ENCODE measurements around the gene TTC9B. TPM values are rescaled to one million over a fixed set of nuclear protein-coding genes. Genes with fewer than 3 reads are reported as not detected.

Gene TTC9B
- total and polyA plus RNA-seq, 8 donors: 0.35 to 0.37 TPM; not detected in 6

DNA sequence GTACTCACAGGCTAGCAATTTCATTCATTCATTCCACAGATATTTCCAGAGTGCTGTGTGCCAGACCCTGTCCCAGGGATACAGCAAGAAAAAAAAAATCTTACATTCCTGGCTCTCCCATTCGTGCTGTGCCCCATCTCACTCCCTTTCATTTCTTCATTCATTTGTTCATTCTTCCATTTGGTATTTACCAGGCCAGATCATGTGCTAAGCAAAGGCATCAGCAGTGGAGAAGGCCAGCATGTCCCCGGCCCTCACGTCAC lies 24.7 kb downstream of the TTC9B start:
- intact Hi-C loops (cut with DNase I; ENCODE audit: low total_unique reads): no loop called here
- H3K4me3 ChIP-seq: no peak overlapping the region
- no peaks in the 10 kb centered on the region for H3K9me3 ChIP-seq
- TF ChIP-seq POLR2A (IDR thresholded peaks at IDR 0.05) (no peak), EP300 (IDR thresholded peaks at IDR 0.05) (no peak), POLR2AphosphoS5 (IDR thresholded peaks at IDR 0.05) (no peak)
- TF ChIP-seq, protein P1, sequence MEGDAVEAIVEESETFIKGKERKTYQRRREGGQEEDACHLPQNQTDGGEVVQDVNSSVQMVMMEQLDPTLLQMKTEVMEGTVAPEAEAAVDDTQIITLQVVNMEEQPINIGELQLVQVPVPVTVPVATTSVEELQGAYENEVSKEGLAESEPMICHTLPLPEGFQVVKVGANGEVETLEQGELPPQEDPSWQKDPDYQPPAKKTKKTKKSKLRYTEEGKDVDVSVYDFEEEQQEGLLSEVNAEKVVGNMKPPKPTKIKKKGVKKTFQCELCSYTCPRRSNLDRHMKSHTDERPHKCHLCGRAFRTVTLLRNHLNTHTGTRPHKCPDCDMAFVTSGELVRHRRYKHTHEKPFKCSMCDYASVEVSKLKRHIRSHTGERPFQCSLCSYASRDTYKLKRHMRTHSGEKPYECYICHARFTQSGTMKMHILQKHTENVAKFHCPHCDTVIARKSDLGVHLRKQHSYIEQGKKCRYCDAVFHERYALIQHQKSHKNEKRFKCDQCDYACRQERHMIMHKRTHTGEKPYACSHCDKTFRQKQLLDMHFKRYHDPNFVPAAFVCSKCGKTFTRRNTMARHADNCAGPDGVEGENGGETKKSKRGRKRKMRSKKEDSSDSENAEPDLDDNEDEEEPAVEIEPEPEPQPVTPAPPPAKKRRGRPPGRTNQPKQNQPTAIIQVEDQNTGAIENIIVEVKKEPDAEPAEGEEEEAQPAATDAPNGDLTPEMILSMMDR (IDR thresholded peaks at IDR 0.05): no peak
- no peak overlapping the region for H3K27ac ChIP-seq
- H3K4me1 ChIP-seq: peaks cover 14 to 40% (median 23%) of the 10 kb centered on the region in 4 donors
- 88 to 94% (median 89%) methylated on average over 3 of the region's 3 CpGs for WGBS, 5 donors
- no peak for DNase-seq
- H3K27me3 ChIP-seq: no peaks in the 10 kb centered on the region
- H3K36me3 ChIP-seq: peaks cover 0 to 6% (median 4%) of the 10 kb centered on the region in 4 donors

DNA sequence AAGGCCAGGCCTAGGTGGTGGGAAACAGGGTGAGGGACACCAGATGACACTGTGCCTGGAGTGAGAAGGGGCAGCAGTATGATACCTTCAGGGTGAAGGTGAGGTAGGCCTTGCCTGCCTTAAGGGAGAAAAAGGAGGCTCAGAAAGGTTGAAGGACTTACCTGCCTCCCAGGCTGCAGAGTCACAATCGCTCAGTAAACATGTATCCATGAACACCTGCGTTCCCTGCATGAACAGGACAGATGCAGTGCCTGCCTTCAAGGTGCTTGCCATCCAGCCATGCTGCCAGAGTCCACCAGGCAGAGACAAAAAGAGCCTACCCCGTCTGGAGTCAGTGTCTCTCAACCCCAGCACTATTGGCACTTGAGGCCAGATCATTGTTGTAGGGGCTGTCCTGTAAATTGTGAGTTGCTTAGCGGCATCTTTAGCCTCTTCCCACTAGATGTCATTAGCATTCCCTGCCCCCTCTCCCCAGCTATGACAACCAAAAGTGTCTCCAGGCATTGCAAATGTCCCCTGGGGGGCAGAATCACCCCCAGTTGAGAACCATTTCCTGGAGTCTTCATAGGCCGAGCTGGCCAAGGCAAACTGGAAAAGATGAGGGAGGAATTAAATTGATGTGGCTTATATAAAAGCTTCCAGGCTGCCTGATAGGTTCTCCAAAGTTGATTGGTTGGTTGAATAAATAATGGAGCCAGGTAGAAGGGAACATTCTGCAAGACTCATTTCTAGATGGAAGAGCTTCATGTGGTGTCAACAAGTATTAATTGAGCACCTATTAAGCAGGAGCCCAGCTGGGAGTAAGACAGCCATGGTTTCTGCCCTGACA lies 25.2 kb downstream of the TTC9B start:
- peak overlapping the region in 3 of 4 donors; percentile 81 to 95 (median 95) for H3K4me3 ChIP-seq
- H3K27me3 ChIP-seq: no peaks in the 10 kb centered on the region
- DNase-seq: peak in 1 of 2 donors; percentile 5
- TF ChIP-seq POLR2AphosphoS5 (IDR thresholded peaks at IDR 0.05): no peak
- TF ChIP-seq EP300 (IDR thresholded peaks at IDR 0.05): no peak
- TF ChIP-seq, protein P1 (IDR thresholded peaks at IDR 0.05): no peak
- TF ChIP-seq POLR2A (IDR thresholded peaks at IDR 0.05): no peak
- no peak overlapping the region for H3K27ac ChIP-seq
- peaks cover 14 to 40% (median 23%) of the 10 kb centered on the region in 4 donors for H3K4me1 ChIP-seq
- no peaks in the 10 kb centered on the region for H3K9me3 ChIP-seq
- WGBS, 5 donors: 80 to 90% (median 90%) methylated on average over 5 of the region's 5 CpGs
- intact Hi-C loops (cut with DNase I; ENCODE audit: low total_unique reads): no loop called here
- peaks cover 0 to under 1% (median 0%) of the 10 kb centered on the region in 4 donors for H3K36me3 ChIP-seq

DNA sequence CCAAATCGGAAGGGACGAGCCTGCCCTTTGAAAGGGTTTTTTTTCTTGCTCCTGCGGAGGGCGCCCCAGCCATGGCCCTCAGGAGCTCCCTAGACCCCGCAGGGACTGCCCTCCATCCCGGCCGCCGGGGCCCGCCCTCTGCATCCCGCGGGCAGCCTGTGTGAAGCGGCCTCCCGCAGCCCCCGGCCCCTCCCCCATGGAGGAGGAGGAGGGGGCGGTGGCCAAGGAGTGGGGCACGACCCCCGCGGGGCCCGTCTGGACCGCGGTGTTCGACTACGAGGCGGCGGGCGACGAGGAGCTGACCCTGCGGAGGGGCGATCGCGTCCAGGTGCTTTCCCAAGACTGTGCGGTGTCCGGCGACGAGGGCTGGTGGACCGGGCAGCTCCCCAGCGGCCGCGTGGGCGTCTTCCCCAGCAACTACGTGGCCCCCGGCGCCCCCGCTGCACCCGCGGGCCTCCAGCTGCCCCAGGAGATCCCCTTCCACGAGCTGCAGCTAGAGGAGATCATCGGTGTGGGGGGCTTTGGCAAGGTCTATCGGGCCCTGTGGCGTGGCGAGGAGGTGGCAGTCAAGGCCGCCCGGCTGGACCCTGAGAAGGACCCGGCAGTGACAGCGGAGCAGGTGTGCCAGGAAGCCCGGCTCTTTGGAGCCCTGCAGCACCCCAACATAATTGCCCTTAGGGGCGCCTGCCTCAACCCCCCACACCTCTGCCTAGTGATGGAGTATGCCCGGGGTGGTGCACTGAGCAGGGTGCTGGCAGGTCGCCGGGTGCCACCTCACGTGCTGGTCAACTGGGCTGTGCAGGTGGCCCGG lies 26.1 kb downstream of the TTC9B start:
- peaks cover 14 to 40% (median 23%) of the 10 kb centered on the region in 4 donors for H3K4me1 ChIP-seq
- H3K4me3 ChIP-seq: peak overlapping the region; percentile 81 to 99 (median 95)
- TF ChIP-seq, protein P1 (IDR thresholded peaks at IDR 0.05): no peak
- TF ChIP-seq POLR2AphosphoS5 (IDR thresholded peaks at IDR 0.05) (no peak), POLR2A (IDR thresholded peaks at IDR 0.05) (no peak), EP300 (IDR thresholded peaks at IDR 0.05) (no peak)
- H3K36me3 ChIP-seq: no peaks in the 10 kb centered on the region
- DNase-seq: peak in 1 of 2 donors; percentile 69
- intact Hi-C loops (cut with DNase I; ENCODE audit: low total_unique reads): no loop called here
- H3K27me3 ChIP-seq: no peaks in the 10 kb centered on the region
- no peaks in the 10 kb centered on the region for H3K9me3 ChIP-seq
- 15 to 79% (median 22%) methylated on average over 6 to 62 of the region's 62 CpGs for WGBS, 5 donors
- peak overlapping the region in 4 of 5 donors; percentile 53 to 98 (median 97) for H3K27ac ChIP-seq

Measured in stomach (tissue), 9 donors.